CD4-positive, alpha-beta T cell (primary cell): ENCODE data around the gene HES4. TPM values are rescaled to one million over a fixed set of nuclear protein-coding genes. Genes with fewer than 3 reads are reported as not detected.

ENCODE experiments used
- ATAC-seq: fragments of 200-7000 bp; cut with Tn5 transposase; one replicate; pipeline ENCODE4 v1.10.0; 2022; ENCODE audit warnings: mild to moderate bottlenecking; ENCODE audit not compliant: poor library complexity
- CTCF ChIA-PET: fragments of 350-600 bp; sonication (Branson Sonifier 250); formaldehyde crosslinking; loops from one replicate; lab custom pipeline; 2021; ENCODE audit warnings: antibody characterized with exemption, inconsistent platforms; lab: Charles Lee
- POLR2A ChIA-PET: fragments of 350-600 bp; sonication (Branson Sonifier 250); formaldehyde crosslinking; loops from one replicate; lab custom pipeline; 2021; ENCODE audit warnings: antibody characterized with exemption, inconsistent platforms; lab: Charles Lee
- DNase-seq, 14 experiments: peaks; one replicate each; pipeline ENCODE4 v3.0.0-alpha.2; 2013 to 2020; ENCODE audit warnings: mixed read lengths in 2 of 14
- H3K27ac ChIP-seq, 2 donors: one replicate each; pipeline versions ENCODE4 v1.5.1 to v1.7.0; 2013; ENCODE audit warnings: low read length in 2 of 2, low read depth in 1 of 2, mild to moderate bottlenecking in 1 of 2
- H3K27me3 ChIP-seq, 2 experiments: 1 replicate in 1 of 2; 2 replicates in 1 of 2; pipeline versions ENCODE4 v1.6.1 to v1.7.0; 2013; ENCODE audit warnings: low read length in 2 of 2, control low read depth in 1 of 2, mild to moderate bottlenecking in 1 of 2, moderate library complexity in 1 of 2; ENCODE audit not compliant: insufficient read depth in 2 of 2, control insufficient read depth in 1 of 2
- H3K36me3 ChIP-seq: one replicate; pipeline ENCODE4 v1.6.1; 2013; ENCODE audit warnings: low read length, control low read depth; ENCODE audit not compliant: insufficient read depth
- H3K4me1 ChIP-seq: one replicate; pipeline ENCODE4 v1.6.1; 2013; ENCODE audit warnings: low read length, control low read depth; ENCODE audit not compliant: insufficient read depth
- H3K4me3 ChIP-seq: one replicate; pipeline ENCODE4 v1.5.1; 2013; ENCODE audit warnings: mild to moderate bottlenecking, low read length, moderate library complexity
- H3K9me3 ChIP-seq, 2 experiments: 1 replicate in 1 of 2; 2 replicates in 1 of 2; pipeline versions ENCODE4 v1.6.1 to v1.7.0; 2013; ENCODE audit warnings: low read length in 2 of 2, mild to moderate bottlenecking in 2 of 2, control low read depth in 1 of 2, moderate library complexity in 1 of 2; ENCODE audit not compliant: control insufficient read depth in 1 of 2, insufficient read depth in 1 of 2
- H3K27ac Mint-ChIP-seq: one replicate; pipeline ENCODE4 v1.8.0; 2020; ENCODE audit warnings: mixed read lengths
- H3K27me3 Mint-ChIP-seq: one replicate; pipeline ENCODE4 v1.8.0; 2021; ENCODE audit warnings: mixed read lengths
- H3K36me3 Mint-ChIP-seq: one replicate; pipeline ENCODE4 v1.8.0; 2021; ENCODE audit warnings: low read depth, mixed read lengths
- H3K4me1 Mint-ChIP-seq: one replicate; pipeline ENCODE4 v1.8.0; 2021; ENCODE audit warnings: low read depth, mixed read lengths
- H3K4me3 Mint-ChIP-seq: one replicate; pipeline ENCODE4 v1.8.0; 2020; ENCODE audit warnings: mild to moderate bottlenecking, mixed read lengths
- H3K9me3 Mint-ChIP-seq: one replicate; pipeline ENCODE4 v1.8.0; 2020; ENCODE audit warnings: mixed read lengths
- CTCF ChIP-seq: fragments of 200-600 bp; IDR thresholded peaks from one replicate; pipeline ENCODE4 v1.8.0; 2022; ENCODE audit warnings: antibody characterized with exemption, mild to moderate bottlenecking
- intact Hi-C, 2 experiments: fragments of 100-400 bp; cut with DNase I in 1 of 2; cut with micrococcal nuclease in 1 of 2; formaldehyde crosslinking; loops; one replicate each; pipeline versions ENCODE4 v1.15.1 to v1.9.0; 2023 to 2025; cut with DNase I, micrococcal nuclease
- total RNA-seq, 174 experiments: library from RNA in 2 of 174; stranded (reverse) in 2 of 174; gene quantifications; one replicate each; pipeline ENCODE4 v1.2.3 and lab custom pipeline; 2021 to 2026

HES4 gene
- total RNA-seq, 2 experiments from 2014 or later = 29.0 to 30.9 TPM

DNA sequence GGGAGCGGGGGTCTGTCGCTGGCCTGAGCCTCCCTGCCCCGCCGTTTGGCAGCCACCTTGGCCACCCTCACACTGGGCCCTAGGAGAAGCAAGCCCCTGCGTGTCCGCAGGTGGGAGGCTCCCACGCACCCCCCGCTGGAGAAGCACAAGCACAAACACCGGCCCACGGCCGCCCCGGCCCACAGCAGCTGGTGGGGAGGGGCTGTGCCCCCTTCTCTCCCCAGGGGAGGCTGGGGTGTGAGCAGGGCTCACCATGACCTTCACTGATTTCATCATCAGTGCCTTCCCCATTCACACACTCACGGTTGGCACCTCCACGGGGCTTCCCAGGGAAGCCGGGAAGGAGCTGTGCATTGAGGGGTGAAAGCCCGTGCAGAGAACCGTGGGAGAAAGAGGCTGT, 27.9 kb upstream of the HES4 start:
- no peak for DNase-seq
- intact Hi-C loops = no loop called here
- H3K27me3 ChIP-seq = peaks cover 12 to 15% of the 10 kb centered on the region in 2 experiments

DNA sequence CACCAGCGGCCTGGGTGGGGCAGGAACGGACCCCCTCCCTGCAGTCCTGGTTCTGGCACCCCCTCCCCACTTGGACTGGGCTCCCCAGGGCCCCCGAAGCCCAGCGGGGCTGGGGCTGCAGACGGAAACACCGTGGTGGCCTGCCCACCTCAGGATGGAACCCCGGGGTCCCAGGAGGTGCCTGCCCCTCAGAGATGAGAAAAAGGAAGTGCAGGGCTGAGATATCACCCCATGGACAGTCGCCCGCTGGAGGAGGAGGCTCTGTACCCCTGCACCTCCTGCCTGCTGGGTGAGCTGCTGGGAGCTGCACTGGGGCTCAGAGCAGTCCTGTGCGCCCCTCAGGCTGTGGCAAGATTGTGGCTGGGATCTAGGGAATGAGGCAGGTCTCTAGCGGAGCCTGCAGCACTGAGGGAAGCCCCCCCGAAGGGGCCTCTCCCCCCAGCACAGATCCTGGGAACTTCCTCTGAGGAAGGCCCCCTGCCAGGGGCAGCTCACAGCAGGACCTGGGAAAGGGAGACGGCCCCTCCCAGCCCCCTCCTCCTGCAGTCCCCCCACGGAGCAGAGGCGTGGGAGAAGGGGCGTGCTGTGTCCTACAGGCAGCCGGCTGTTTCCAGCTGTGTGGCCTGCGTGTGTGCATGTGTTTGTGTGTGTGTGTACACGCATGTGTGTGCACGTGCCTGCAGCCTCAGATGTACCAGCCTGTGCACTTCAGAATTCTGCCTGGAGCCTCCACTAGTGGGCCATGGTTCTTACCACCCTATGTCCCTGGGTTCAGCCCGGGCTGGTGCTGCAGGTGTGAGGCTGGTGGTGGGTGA, 26.9 kb upstream of the HES4 start:
- intact Hi-C loops = no loop called here
- no peak for TF ChIP-seq CTCF
- no peak overlapping the region for H3K27ac Mint-ChIP-seq
- no peak overlapping the region for H3K27ac ChIP-seq
- DNase-seq (no peak), ATAC-seq (no peak)
- H3K4me1 ChIP-seq = peaks cover 11% of the 10 kb centered on the region
- peaks cover 2 to 5% of the 10 kb centered on the region in 2 experiments for H3K27me3 ChIP-seq
- ChIA-PET POLR2A (no interaction called here), CTCF (no interaction called here)
- peaks cover 0 to 4% of the 10 kb centered on the region in 2 experiments for H3K9me3 ChIP-seq
- no peak overlapping the region for H3K4me3 ChIP-seq
- no peaks in the 10 kb centered on the region for H3K36me3 Mint-ChIP-seq
- no peaks in the 10 kb centered on the region for H3K9me3 Mint-ChIP-seq
- H3K4me1 Mint-ChIP-seq = peaks cover 11% of the 10 kb centered on the region
- no peak overlapping the region for H3K4me3 Mint-ChIP-seq
- H3K36me3 ChIP-seq = no peaks in the 10 kb centered on the region
- peaks cover 5% of the 10 kb centered on the region for H3K27me3 Mint-ChIP-seq

More for the DNA sequence above, 27.9 kb upstream of the HES4 start:
- ChIA-PET POLR2A (no interaction called here), CTCF (no interaction called here)
- peaks cover 9% of the 10 kb centered on the region for H3K27me3 Mint-ChIP-seq
- peaks cover 9% of the 10 kb centered on the region for H3K4me1 ChIP-seq
- no peak overlapping the region for H3K4me3 Mint-ChIP-seq
- no peak overlapping the region for H3K27ac Mint-ChIP-seq
- no peaks in the 10 kb centered on the region for H3K36me3 Mint-ChIP-seq
- peaks cover 0 to 14% of the 10 kb centered on the region in 2 experiments for H3K9me3 ChIP-seq
- no peak overlapping the region for H3K4me3 ChIP-seq
- H3K27ac ChIP-seq = no peak overlapping the region
- peaks cover 8% of the 10 kb centered on the region for H3K4me1 Mint-ChIP-seq
- TF ChIP-seq CTCF = no peak
- H3K36me3 ChIP-seq = no peaks in the 10 kb centered on the region
- no peak for ATAC-seq
- H3K9me3 Mint-ChIP-seq = no peaks in the 10 kb centered on the region

DNA sequence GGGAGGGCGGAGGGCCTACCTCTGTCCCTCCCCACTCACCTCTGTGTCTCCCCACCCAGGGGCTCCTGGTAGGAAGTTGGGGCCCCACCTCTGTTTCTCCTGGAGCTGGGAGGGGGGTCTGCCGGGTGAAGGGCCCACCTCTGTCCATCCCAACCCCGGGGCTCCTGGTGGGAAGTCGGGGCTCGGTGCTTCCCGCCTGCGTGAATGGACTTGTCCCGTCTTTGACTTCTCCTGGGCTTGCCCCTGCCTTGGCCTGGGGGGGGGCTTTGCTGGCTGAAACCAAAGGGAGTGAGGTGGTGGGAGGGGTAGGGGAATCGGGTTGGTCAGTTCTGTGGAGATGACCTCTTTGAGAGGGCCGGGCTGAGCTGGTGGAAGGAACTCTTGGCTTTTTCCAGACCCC, 25.8 kb upstream of the HES4 start:
- Histone ChIP-seq H3K36me3 (no peaks in the 10 kb centered on the region), H3K27me3 (peaks cover 0 to 2% of the 10 kb centered on the region in 2 experiments), H3K4me3 (no peak overlapping the region), H3K9me3 (no peaks in the 10 kb centered on the region), H3K4me1 (peaks cover 21% of the 10 kb centered on the region), H3K27ac (no peak overlapping the region)
- peaks cover 5% of the 10 kb centered on the region for H3K27me3 Mint-ChIP-seq
- no peak for ATAC-seq
- ChIA-PET CTCF (no interaction called here), POLR2A (no interaction called here)
- no peak overlapping the region for H3K4me3 Mint-ChIP-seq
- H3K27ac Mint-ChIP-seq = no peak overlapping the region
- no peak for TF ChIP-seq CTCF
- intact Hi-C loops = no loop called here
- peaks cover 11% of the 10 kb centered on the region for H3K4me1 Mint-ChIP-seq
- no peak for DNase-seq
- H3K36me3 Mint-ChIP-seq = no peaks in the 10 kb centered on the region
- no peaks in the 10 kb centered on the region for H3K9me3 Mint-ChIP-seq
